ENCODE measurements around the gene MBOAT1. TPM values are rescaled to one million over a fixed set of nuclear protein-coding genes. Genes with fewer than 3 reads are reported as not detected.
"Not testable (repeated sequence)": the region's sequence is repeated elsewhere in the genome, so short reads cannot be mapped to it uniquely, and the experiment has no call there.

MBOAT1 gene
- total RNA-seq, 1 experiment from 2014 or later = 22.0 TPM

GRCh38 chr6:20142866-20143265 lies 69.4 kb downstream of the MBOAT1 start:
- intact Hi-C loops (cut with micrococcal nuclease; ENCODE audit: unreplicated experiment) = no loop called here

GRCh38 chr6:20141931-20142330 lies 70.3 kb downstream of the MBOAT1 start:
- Histone ChIP-seq H4K20me1 (ENCODE audit: insufficient read depth) (no peaks in the 10 kb centered on the region), H3K9me3 (ENCODE audit: insufficient read depth, low read depth) (no peaks in the 10 kb centered on the region), H3K4me2 (no peak overlapping the region), H3K4me1 (replicated peaks; ENCODE audit: insufficient read depth) (no peaks in the 10 kb centered on the region), H3K27ac (no peak overlapping the region), H3K9me2 (ENCODE audit: insufficient read depth) (no peaks in the 10 kb centered on the region), H3F3A (ENCODE audit: insufficient read depth, low read depth) (no peaks in the 10 kb centered on the region), H2AFZ (no peak overlapping the region), H3K36me3 (ENCODE audit: low read depth) (no peaks in the 10 kb centered on the region), H3K79me2 (ENCODE audit: low read depth) (no peaks in the 10 kb centered on the region), H3K4me3 (no peak overlapping the region), H3K27me3 (ENCODE audit: insufficient read depth, low read depth) (no peaks in the 10 kb centered on the region)
- intact Hi-C loops (cut with micrococcal nuclease; ENCODE audit: unreplicated experiment) = no loop called here
- ChIA-PET CTCF (no interaction called here), POLR2A (ENCODE audit: unreplicated experiment) (no interaction called here)
- no TSS peak for BruUV-seq (replicated peaks)
- TF ChIP-seq EZH2 (IDR thresholded peaks at IDR 0.05; ENCODE audit: low read depth) (no peak), CTCF (conservative IDR thresholded peaks at IDR 0.05) (no peak)
- no peak for DNase-seq

More at GRCh38 chr6:20142866-20143265, 69.4 kb downstream of the MBOAT1 start:
- ChIA-PET POLR2A (ENCODE audit: unreplicated experiment) (no interaction called here), CTCF (no interaction called here)
- Histone ChIP-seq H3K4me1 (replicated peaks; ENCODE audit: insufficient read depth) (no peaks in the 10 kb centered on the region), H3K4me3 (no peak overlapping the region), H3K79me2 (ENCODE audit: low read depth) (no peaks in the 10 kb centered on the region), H3F3A (ENCODE audit: insufficient read depth, low read depth) (no peaks in the 10 kb centered on the region), H2AFZ (no peak overlapping the region), H3K9me2 (ENCODE audit: insufficient read depth) (no peaks in the 10 kb centered on the region), H3K9me3 (ENCODE audit: insufficient read depth, low read depth) (no peaks in the 10 kb centered on the region), H3K27ac (no peak overlapping the region), H4K20me1 (ENCODE audit: insufficient read depth) (no peaks in the 10 kb centered on the region), H3K27me3 (ENCODE audit: insufficient read depth, low read depth) (no peaks in the 10 kb centered on the region), H3K36me3 (ENCODE audit: low read depth) (no peaks in the 10 kb centered on the region), H3K4me2 (no peak overlapping the region)
- TF ChIP-seq EZH2 (IDR thresholded peaks at IDR 0.05; ENCODE audit: low read depth) (no peak), CTCF (conservative IDR thresholded peaks at IDR 0.05) (no peak)
- DNase-seq = no peak
- no TSS peak for BruUV-seq (replicated peaks)

GRCh38 chr6:20139127-20139963 lies 72.9 kb downstream of the MBOAT1 start:
- H3K4me2 ChIP-seq; H3K9me2 ChIP-seq (ENCODE audit: insufficient read depth); H3K4me1 ChIP-seq (replicated peaks; ENCODE audit: insufficient read depth); DNase-seq; H3K79me2 ChIP-seq (ENCODE audit: low read depth); H4K20me1 ChIP-seq (ENCODE audit: insufficient read depth); H3K9me3 ChIP-seq (ENCODE audit: insufficient read depth, low read depth); BruUV-seq (replicated peaks); H3F3A ChIP-seq (ENCODE audit: insufficient read depth, low read depth); H3K4me3 ChIP-seq; H2AFZ ChIP-seq; H3K27me3 ChIP-seq (ENCODE audit: insufficient read depth, low read depth); intact Hi-C loops (cut with micrococcal nuclease; ENCODE audit: unreplicated experiment); H3K36me3 ChIP-seq (ENCODE audit: low read depth); H3K27ac ChIP-seq; POLR2A ChIA-PET (ENCODE audit: unreplicated experiment): not testable (repeated sequence)
- CTCF ChIA-PET = interaction anchor here (0.6 to 0.7 kb wide), 2 partner anchors 16 to 48 kb away, joined by 10 to 14 read pairs; no protein-coding TSS in a partner anchor
